Activated naive CD4-positive, alpha-beta T cell treated with anti-CD3 and anti-CD28 coated beads, Interleukin-2, amount 50 U/mL, for 24 hours (primary cell): Measurements from ENCODE around the gene CAMK1G.

Experiments
- H3K27ac Mint-ChIP-seq: one replicate; pipeline ENCODE4 v1.8.0; 2021; ENCODE audit warnings: mild to moderate bottlenecking, mixed read lengths
- H3K27me3 Mint-ChIP-seq: one replicate; pipeline ENCODE4 v1.8.0; 2021; ENCODE audit warnings: mixed read lengths
- H3K36me3 Mint-ChIP-seq: one replicate; pipeline ENCODE4 v1.8.0; 2021; ENCODE audit warnings: mixed read lengths
- H3K4me1 Mint-ChIP-seq: one replicate; pipeline ENCODE4 v1.8.0; 2021; ENCODE audit warnings: mixed read lengths
- H3K4me3 Mint-ChIP-seq: one replicate; pipeline ENCODE4 v1.8.0; 2021; ENCODE audit warnings: mild to moderate bottlenecking, mixed read lengths
- H3K9me3 Mint-ChIP-seq: one replicate; pipeline ENCODE4 v1.8.0; 2021; ENCODE audit warnings: mixed read lengths

The CAMK1G gene

GRCh38 chr1:209652121-209652735 is 68.7 kb downstream of the CAMK1G start, which contains the start of gene LAMB3:
LAMB3 (minus strand) TSS chr1:209652425; CDS start chr1:209650944, 1,481 bp downstream.
- H3K9me3 Mint-ChIP-seq: no peaks in the 10 kb centered on the region
- peaks cover 10% of the 10 kb centered on the region for H3K4me1 Mint-ChIP-seq
- H3K36me3 Mint-ChIP-seq: no peaks in the 10 kb centered on the region
- H3K4me3 Mint-ChIP-seq: no peak within 1 kb of the TSS
- H3K27ac Mint-ChIP-seq: no peak within 1 kb of the TSS
- no peaks in the 10 kb centered on the region for H3K27me3 Mint-ChIP-seq

GRCh38 chr1:209652873-209653401 is 69.4 kb downstream of the CAMK1G start:
- no peaks in the 10 kb centered on the region for H3K9me3 Mint-ChIP-seq
- peaks cover 10% of the 10 kb centered on the region for H3K4me1 Mint-ChIP-seq
- H3K36me3 Mint-ChIP-seq: no peaks in the 10 kb centered on the region
- H3K27ac Mint-ChIP-seq: no peak overlapping the region
- no peaks in the 10 kb centered on the region for H3K27me3 Mint-ChIP-seq
- H3K4me3 Mint-ChIP-seq: no peak overlapping the region

GRCh38 chr1:209653915-209654351 is 70.4 kb downstream of the CAMK1G start:
- Mint-ChIP-seq H3K36me3 (no peaks in the 10 kb centered on the region), H3K4me1 (peaks cover 10% of the 10 kb centered on the region), H3K9me3 (no peaks in the 10 kb centered on the region), H3K4me3 (no peak overlapping the region), H3K27me3 (no peaks in the 10 kb centered on the region), H3K27ac (no peak overlapping the region)

GRCh38 chr1:209655411-209656231 is 72.1 kb downstream of the CAMK1G start:
- Mint-ChIP-seq H3K27ac (no peak overlapping the region), H3K4me3 (no peak overlapping the region), H3K36me3 (no peaks in the 10 kb centered on the region), H3K9me3 (no peaks in the 10 kb centered on the region), H3K4me1 (peaks cover 13% of the 10 kb centered on the region), H3K27me3 (no peaks in the 10 kb centered on the region)

GRCh38 chr1:209657140-209657879 is 73.8 kb downstream of the CAMK1G start:
- no peaks in the 10 kb centered on the region for H3K27me3 Mint-ChIP-seq
- H3K27ac Mint-ChIP-seq: no peak overlapping the region
- H3K36me3 Mint-ChIP-seq: no peaks in the 10 kb centered on the region
- H3K4me3 Mint-ChIP-seq: no peak overlapping the region
- peaks cover 10% of the 10 kb centered on the region for H3K4me1 Mint-ChIP-seq
- H3K9me3 Mint-ChIP-seq: no peaks in the 10 kb centered on the region

- Mint-ChIP-seq H3K27me3 (no peaks in the 10 kb centered on the region), H3K27ac (no peak overlapping the region), H3K9me3 (no peaks in the 10 kb centered on the region), H3K4me1 (peaks cover 6% of the 10 kb centered on the region), H3K36me3 (no peaks in the 10 kb centered on the region), H3K4me3 (no peak overlapping the region)
These were observed 74.4 kb downstream of the CAMK1G start for GRCh38 chr1:209657918-209658317.

- Mint-ChIP-seq H3K36me3 (peaks cover 2% of the 10 kb centered on the region), H3K27ac (no peak overlapping the region), H3K4me1 (peaks cover 6% of the 10 kb centered on the region), H3K27me3 (no peaks in the 10 kb centered on the region), H3K4me3 (no peak overlapping the region), H3K9me3 (no peaks in the 10 kb centered on the region)
These were observed 76.4 kb downstream of the CAMK1G start for GRCh38 chr1:209659909-209660308.

GRCh38 chr1:209661071-209661470 is 77.6 kb downstream of the CAMK1G start:
- Mint-ChIP-seq H3K36me3 (peaks cover 2% of the 10 kb centered on the region), H3K4me3 (no peak overlapping the region), H3K4me1 (peaks cover 6% of the 10 kb centered on the region), H3K27me3 (no peaks in the 10 kb centered on the region), H3K9me3 (no peaks in the 10 kb centered on the region), H3K27ac (no peak overlapping the region)

- Mint-ChIP-seq H3K9me3 (no peaks in the 10 kb centered on the region), H3K27ac (no peak overlapping the region), H3K4me1 (peaks cover 6% of the 10 kb centered on the region)
These were observed 79.4 kb downstream of the CAMK1G start for GRCh38 chr1:209662879-209663327.

More at GRCh38 chr1:209662879-209663327, 79.4 kb downstream of the CAMK1G start:
- Mint-ChIP-seq H3K27me3 (no peaks in the 10 kb centered on the region), H3K36me3 (peaks cover 2% of the 10 kb centered on the region), H3K4me3 (no peak overlapping the region)
